HepG2 (cell line): ENCODE measurements around the gene ARHGAP32. TPM values are rescaled to one million over a fixed set of nuclear protein-coding genes. Genes with fewer than 3 reads are reported as not detected.

Experiments
- ATAC-seq: fragments of 200-7000 bp; cut with Tn5 transposase; 3 replicates; pipeline ENCODE4 v1.9.1; 2020; ENCODE audit warnings: mild to moderate bottlenecking, moderate library complexity
- BruUV-seq: library from RNA; stranded (reverse); fragments of 400-500 nt; replicated peaks from 2 replicates; lab custom pipeline; 2021; lab: Mats Ljungman, UMichigan
- CTCF ChIA-PET: fragments of 300-600 bp; formaldehyde crosslinking; extraction: SDS; loops from one replicate; lab custom pipeline; 2021; ENCODE audit warnings: low total read pairs, inconsistent platforms, low intra/inter-chr PET ratio; lab: Yijun Ruan, JAX
- POLR2A ChIA-PET: fragments of 350-600 bp; sonication (Branson Sonifier 250); formaldehyde crosslinking; loops from one replicate; lab custom pipeline; 2020; ENCODE audit warnings: antibody characterized with exemption, inconsistent platforms; lab: Yijun Ruan, JAX
- DNase-seq: peaks from one replicate; pipeline ENCODE4 v3.0.0-alpha.2; 2015; ENCODE audit warnings: low spot score
- FAIRE-seq: peaks from 3 replicates; lab custom pipeline; 2011; peaks lifted over from hg19 to GRCh38; lab: Jason Lieb, UNC
- H2AFZ ChIP-seq: one replicate; pipeline ENCODE4 v1.6.1; 2011; ENCODE audit warnings: low read length, inconsistent platforms
- H3K27ac ChIP-seq: fragments of 300-600 bp; 3 replicates; pipeline ENCODE4 v1.8.0; 2011; ENCODE audit warnings: mixed run types, mild to moderate bottlenecking, mixed read lengths, low read length, inconsistent platforms; ENCODE audit not compliant: insufficient read depth; ENCODE audit errors: extremely low read length
- H3K27me3 ChIP-seq, 2 experiments: fragments of 200-600 bp in 1 of 2; 2 replicates in 1 of 2; 3 replicates in 1 of 2; pipeline versions ENCODE4 v1.6.0 to v1.8.0; 2011; ENCODE audit warnings: low read length in 2 of 2, mild to moderate bottlenecking in 2 of 2, moderate library complexity in 2 of 2, inconsistent platforms in 1 of 2; ENCODE audit not compliant: insufficient read depth in 2 of 2, control insufficient read depth in 1 of 2
- H3K36me3 ChIP-seq, 2 experiments: fragments of 200-600 bp in 1 of 2; replicated peaks in 1 of 2; 2 replicates in 1 of 2; 3 replicates in 1 of 2; pipeline versions ENCODE4 v1.5.1 to v1.8.0; 2011; ENCODE audit warnings: low read length in 2 of 2, inconsistent platforms in 1 of 2; ENCODE audit not compliant: insufficient read depth in 2 of 2, control insufficient read depth in 1 of 2
- H3K4me1 ChIP-seq: 2 replicates; pipeline ENCODE4 v1.5.1; 2012; ENCODE audit warnings: low read length, inconsistent platforms; ENCODE audit not compliant: insufficient read depth
- H3K4me2 ChIP-seq: 2 replicates; pipeline ENCODE4 v1.6.0; 2011; ENCODE audit warnings: low read depth, low read length, inconsistent platforms
- H3K4me3 ChIP-seq, 3 experiments: fragments of 200-600 bp in 1 of 3; sonication (generic), shearing (Covaris generic) in 1 of 3; replicated peaks in 1 of 3; 2 replicates each; pipeline ENCODE4 v1.5.1; 2011 to 2016; ENCODE audit warnings: low read length in 3 of 3, inconsistent platforms in 2 of 3, low read depth in 2 of 3, mild to moderate bottlenecking in 2 of 3, control low read depth in 1 of 3, mixed read lengths in 1 of 3; ENCODE audit not compliant: insufficient read depth in 1 of 3
- H3K79me2 ChIP-seq: one replicate; pipeline ENCODE4 v1.6.1; 2011; ENCODE audit warnings: low read length, inconsistent platforms; ENCODE audit not compliant: insufficient read depth
- H3K9ac ChIP-seq: 2 replicates; pipeline ENCODE4 v1.6.0; 2011; ENCODE audit warnings: mild to moderate bottlenecking, low read depth, low read length, inconsistent platforms; ENCODE audit not compliant: insufficient read depth
- H3K9me3 ChIP-seq: 2 replicates; pipeline ENCODE4 v1.5.1; 2012; ENCODE audit warnings: mild to moderate bottlenecking, low read length
- H4K20me1 ChIP-seq: 2 replicates; pipeline ENCODE4 v1.6.0; 2011; ENCODE audit warnings: inconsistent platforms, mild to moderate bottlenecking, low read length, moderate library complexity; ENCODE audit not compliant: insufficient read depth
- POLR2AphosphoS5 ChIP-seq: IDR thresholded peaks from 2 replicates; pipeline ENCODE4 v1.6.1; 2012; ENCODE audit warnings: low read depth, low read length
- ZNF468 ChIP-seq: sonication (generic); formaldehyde crosslinking; IDR thresholded peaks from 2 replicates; pipeline ENCODE4 v1.8.0; 2022; ENCODE audit warnings: mild to moderate bottlenecking, moderate library complexity, missing genetic modification reagents
- ZNF501 ChIP-seq: sonication (generic); formaldehyde crosslinking; IDR thresholded peaks from 2 replicates; pipeline ENCODE4 v1.5.1; 2020; ENCODE audit warnings: mild to moderate bottlenecking, moderate library complexity, missing genetic modification reagents
- WGBS: methylation state at CpG from one replicate; pipeline ENCODE4 v1.1.6; 2017; ENCODE audit warnings: low lambda C conversion rate; 5-methylcytosine and 5-hydroxymethylcytosine counted together
- in situ Hi-C: cut with HindIII; loops from 2 replicates; pipeline ENCODE4 v1.10.0; 2017; ENCODE audit warnings: low pct_unique_long_range_greater_than_20kb; ENCODE audit not compliant: extremely low pct_ligation_motif_present
- intact Hi-C: fragments of 100-400 bp; cut with micrococcal nuclease; formaldehyde crosslinking; loops from one replicate; pipeline ENCODE4 v1.10.0; 2022; ENCODE audit not compliant: unreplicated experiment
- polyA plus RNA-seq, 8 experiments: library from polyadenylated mRNA; depleted of rRNA in 3 of 8; stranded (reverse) in 7 of 8; unstranded in 1 of 8; fragments of >200 nt; fragmentation: Illumina TruSeq in 4 of 8; extraction: Trizol in 4 of 8; gene quantifications; 2 replicates each; pipeline versions ENCODE4 v1.2.1 to v1.2.3, GENCODE V29; 2011 to 2016; ENCODE audit warnings: low read depth in 4 of 8, missing spikeins in 1 of 8, mixed read lengths in 1 of 8; ENCODE audit not compliant: insufficient read depth in 1 of 8
- total RNA-seq, 5 experiments: library from RNA; depleted of rRNA; stranded (reverse); fragments of >200 nt; fragmentation: Illumina TruSeq; extraction: Trizol; gene quantifications; 2 replicates each; pipeline ENCODE4 v1.2.3, GENCODE V29; 2016; ENCODE audit warnings: low read depth in 1 of 5
- TF ChIP-seq, protein P1 (sequence below): sonication (generic); formaldehyde crosslinking; IDR thresholded peaks from 2 replicates; pipeline ENCODE4 v1.4.0; 2020; ENCODE audit warnings: low read depth, missing genetic modification reagents
- TF ChIP-seq, protein P2 (sequence below): sonication (generic); formaldehyde crosslinking; IDR thresholded peaks from 2 replicates; pipeline ENCODE4 v1.4.0; 2020; ENCODE audit warnings: mild to moderate bottlenecking, missing genetic modification reagents
- TF ChIP-seq, protein P3 (sequence below): sonication (generic); formaldehyde crosslinking; IDR thresholded peaks from 2 replicates; pipeline ENCODE4 v1.4.0; 2020; ENCODE audit warnings: missing genetic modification reagents, mild to moderate bottlenecking, borderline replicate concordance
- TF ChIP-seq, protein P4 (sequence below): sonication (generic); formaldehyde crosslinking; IDR thresholded peaks from 2 replicates; pipeline ENCODE4 v1.9.0; 2022; ENCODE audit warnings: missing genetic modification reagents, mild to moderate bottlenecking, borderline replicate concordance

Gene ARHGAP32
- total and polyA plus RNA-seq, 2 of the 13 experiments (the other 11 are each of a cell fraction or from before 2014, with no cell fraction given) = 6.3 to 8.2 TPM

DNA sequence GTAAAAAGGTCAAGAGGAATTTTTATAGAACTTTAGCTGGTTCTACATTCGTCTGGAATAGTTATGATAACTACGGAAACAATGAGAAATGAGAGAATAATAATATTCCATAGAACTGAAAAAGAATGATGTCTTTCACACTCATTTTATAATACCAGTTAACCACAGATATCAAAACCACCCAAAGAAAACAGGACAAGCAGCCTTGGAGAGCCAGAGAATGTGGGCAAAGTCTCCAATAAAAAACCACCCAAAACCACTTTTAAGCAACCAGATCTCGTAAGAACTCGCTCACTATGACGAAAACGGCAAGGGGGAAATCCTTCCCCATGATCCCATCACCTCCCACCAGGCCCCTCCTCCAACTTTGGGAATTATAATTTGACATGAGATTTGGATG, 60.8 kb downstream of the ARHGAP32 start:
- Histone ChIP-seq H3K27ac (no peak overlapping the region), H3K79me2 (no peaks in the 10 kb centered on the region), H3K4me1 (no peaks in the 10 kb centered on the region), H3K4me3 (no peak overlapping the region), H3K27me3 (no peaks in the 10 kb centered on the region), H3K36me3 (no peaks in the 10 kb centered on the region), H3K9me3 (no peaks in the 10 kb centered on the region), H2AFZ (no peak overlapping the region), H3K4me2 (no peak overlapping the region), H4K20me1 (no peaks in the 10 kb centered on the region), H3K9ac (no peak overlapping the region)
- no peak for FAIRE-seq
- intact Hi-C loops (no loop called here), in situ Hi-C loops (no loop called here)
- TF ChIP-seq, protein P1, sequence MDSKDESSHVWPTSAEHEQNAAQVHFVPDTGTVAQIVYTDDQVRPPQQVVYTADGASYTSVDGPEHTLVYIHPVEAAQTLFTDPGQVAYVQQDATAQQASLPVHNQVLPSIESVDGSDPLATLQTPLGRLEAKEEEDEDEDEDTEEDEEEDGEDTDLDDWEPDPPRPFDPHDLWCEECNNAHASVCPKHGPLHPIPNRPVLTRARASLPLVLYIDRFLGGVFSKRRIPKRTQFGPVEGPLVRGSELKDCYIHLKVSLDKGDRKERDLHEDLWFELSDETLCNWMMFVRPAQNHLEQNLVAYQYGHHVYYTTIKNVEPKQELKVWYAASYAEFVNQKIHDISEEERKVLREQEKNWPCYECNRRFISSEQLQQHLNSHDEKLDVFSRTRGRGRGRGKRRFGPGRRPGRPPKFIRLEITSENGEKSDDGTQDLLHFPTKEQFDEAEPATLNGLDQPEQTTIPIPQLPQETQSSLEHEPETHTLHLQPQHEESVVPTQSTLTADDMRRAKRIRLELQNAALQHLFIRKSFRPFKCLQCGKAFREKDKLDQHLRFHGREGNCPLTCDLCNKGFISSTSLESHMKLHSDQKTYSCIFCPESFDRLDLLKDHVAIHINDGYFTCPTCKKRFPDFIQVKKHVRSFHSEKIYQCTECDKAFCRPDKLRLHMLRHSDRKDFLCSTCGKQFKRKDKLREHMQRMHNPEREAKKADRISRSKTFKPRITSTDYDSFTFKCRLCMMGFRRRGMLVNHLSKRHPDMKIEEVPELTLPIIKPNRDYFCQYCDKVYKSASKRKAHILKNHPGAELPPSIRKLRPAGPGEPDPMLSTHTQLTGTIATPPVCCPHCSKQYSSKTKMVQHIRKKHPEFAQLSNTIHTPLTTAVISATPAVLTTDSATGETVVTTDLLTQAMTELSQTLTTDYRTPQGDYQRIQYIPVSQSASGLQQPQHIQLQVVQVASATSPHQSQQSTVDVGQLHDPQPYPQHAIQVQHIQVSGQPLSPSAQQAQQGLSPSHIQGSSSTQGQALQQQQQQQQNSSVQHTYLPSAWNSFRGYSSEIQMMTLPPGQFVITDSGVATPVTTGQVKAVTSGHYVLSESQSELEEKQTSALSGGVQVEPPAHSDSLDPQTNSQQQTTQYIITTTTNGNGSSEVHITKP (CRISPR knock-in tag) = no peak
- TF ChIP-seq, protein P2, sequence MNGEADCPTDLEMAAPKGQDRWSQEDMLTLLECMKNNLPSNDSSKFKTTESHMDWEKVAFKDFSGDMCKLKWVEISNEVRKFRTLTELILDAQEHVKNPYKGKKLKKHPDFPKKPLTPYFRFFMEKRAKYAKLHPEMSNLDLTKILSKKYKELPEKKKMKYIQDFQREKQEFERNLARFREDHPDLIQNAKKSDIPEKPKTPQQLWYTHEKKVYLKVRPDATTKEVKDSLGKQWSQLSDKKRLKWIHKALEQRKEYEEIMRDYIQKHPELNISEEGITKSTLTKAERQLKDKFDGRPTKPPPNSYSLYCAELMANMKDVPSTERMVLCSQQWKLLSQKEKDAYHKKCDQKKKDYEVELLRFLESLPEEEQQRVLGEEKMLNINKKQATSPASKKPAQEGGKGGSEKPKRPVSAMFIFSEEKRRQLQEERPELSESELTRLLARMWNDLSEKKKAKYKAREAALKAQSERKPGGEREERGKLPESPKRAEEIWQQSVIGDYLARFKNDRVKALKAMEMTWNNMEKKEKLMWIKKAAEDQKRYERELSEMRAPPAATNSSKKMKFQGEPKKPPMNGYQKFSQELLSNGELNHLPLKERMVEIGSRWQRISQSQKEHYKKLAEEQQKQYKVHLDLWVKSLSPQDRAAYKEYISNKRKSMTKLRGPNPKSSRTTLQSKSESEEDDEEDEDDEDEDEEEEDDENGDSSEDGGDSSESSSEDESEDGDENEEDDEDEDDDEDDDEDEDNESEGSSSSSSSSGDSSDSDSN (CRISPR knock-in tag) = no peak
- no peak for TF ChIP-seq ZNF468
- TF ChIP-seq, protein P3, sequence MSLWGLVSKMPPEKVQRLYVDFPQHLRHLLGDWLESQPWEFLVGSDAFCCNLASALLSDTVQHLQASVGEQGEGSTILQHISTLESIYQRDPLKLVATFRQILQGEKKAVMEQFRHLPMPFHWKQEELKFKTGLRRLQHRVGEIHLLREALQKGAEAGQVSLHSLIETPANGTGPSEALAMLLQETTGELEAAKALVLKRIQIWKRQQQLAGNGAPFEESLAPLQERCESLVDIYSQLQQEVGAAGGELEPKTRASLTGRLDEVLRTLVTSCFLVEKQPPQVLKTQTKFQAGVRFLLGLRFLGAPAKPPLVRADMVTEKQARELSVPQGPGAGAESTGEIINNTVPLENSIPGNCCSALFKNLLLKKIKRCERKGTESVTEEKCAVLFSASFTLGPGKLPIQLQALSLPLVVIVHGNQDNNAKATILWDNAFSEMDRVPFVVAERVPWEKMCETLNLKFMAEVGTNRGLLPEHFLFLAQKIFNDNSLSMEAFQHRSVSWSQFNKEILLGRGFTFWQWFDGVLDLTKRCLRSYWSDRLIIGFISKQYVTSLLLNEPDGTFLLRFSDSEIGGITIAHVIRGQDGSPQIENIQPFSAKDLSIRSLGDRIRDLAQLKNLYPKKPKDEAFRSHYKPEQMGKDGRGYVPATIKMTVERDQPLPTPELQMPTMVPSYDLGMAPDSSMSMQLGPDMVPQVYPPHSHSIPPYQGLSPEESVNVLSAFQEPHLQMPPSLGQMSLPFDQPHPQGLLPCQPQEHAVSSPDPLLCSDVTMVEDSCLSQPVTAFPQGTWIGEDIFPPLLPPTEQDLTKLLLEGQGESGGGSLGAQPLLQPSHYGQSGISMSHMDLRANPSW (CRISPR knock-in tag) = no peak
- TF ChIP-seq, protein P4, sequence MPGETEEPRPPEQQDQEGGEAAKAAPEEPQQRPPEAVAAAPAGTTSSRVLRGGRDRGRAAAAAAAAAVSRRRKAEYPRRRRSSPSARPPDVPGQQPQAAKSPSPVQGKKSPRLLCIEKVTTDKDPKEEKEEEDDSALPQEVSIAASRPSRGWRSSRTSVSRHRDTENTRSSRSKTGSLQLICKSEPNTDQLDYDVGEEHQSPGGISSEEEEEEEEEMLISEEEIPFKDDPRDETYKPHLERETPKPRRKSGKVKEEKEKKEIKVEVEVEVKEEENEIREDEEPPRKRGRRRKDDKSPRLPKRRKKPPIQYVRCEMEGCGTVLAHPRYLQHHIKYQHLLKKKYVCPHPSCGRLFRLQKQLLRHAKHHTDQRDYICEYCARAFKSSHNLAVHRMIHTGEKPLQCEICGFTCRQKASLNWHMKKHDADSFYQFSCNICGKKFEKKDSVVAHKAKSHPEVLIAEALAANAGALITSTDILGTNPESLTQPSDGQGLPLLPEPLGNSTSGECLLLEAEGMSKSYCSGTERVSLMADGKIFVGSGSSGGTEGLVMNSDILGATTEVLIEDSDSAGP (CRISPR knock-in tag) = no peak
- TF ChIP-seq POLR2AphosphoS5 = no peak
- no peak for TF ChIP-seq ZNF501 (CRISPR knock-in tag)
- ATAC-seq = no peak
- ChIA-PET POLR2A (no interaction called here), CTCF (no interaction called here)
- no peak for DNase-seq
- no TSS peak for BruUV-seq
- WGBS = 94% methylated on average over 6 of the region's 6 CpGs
